Measurements from ENCODE around the gene CLIP2. TPM values are rescaled to one million over a fixed set of nuclear protein-coding genes. Genes with fewer than 3 reads are reported as not detected.
A peak's percentile ranks its signal among the peaks of the same experiment; 100 is the strongest.

Gene CLIP2
- total RNA-seq, 1 donor from 2014 or later = 24.3 TPM

GRCh38 chr7:74453322-74454011 is 164.3 kb downstream of the CLIP2 start, which contains the start of gene GTF2IRD1:
GTF2IRD1 (plus strand) TSS chr7:74453906; CDS start chr7:74508081, 54,175 bp downstream.
- peak within 1 kb of the TSS; percentile 84 for H3K27ac ChIP-seq

GRCh38 chr7:74454021-74454924 is 165.1 kb downstream of the CLIP2 start:
- Histone ChIP-seq H3K4me1 (peaks cover 18% of the 10 kb centered on the region), H3K4me3 (peak overlapping the region; percentile 65), H3K27ac (peak overlapping the region; percentile 84), H3K36me3 (no peaks in the 10 kb centered on the region), H3K9me3 (no peaks in the 10 kb centered on the region), H3K27me3 (no peaks in the 10 kb centered on the region)
- DNase-seq (no peak), ATAC-seq (peak; percentile 7)
- TF ChIP-seq CTCF (IDR thresholded peaks at IDR 0.05) = no peak
- intact Hi-C loops (cut with DNase I) = loop anchor here (10.0 kb wide), 1 partner anchor 111 kb away; no protein-coding TSS in a partner anchor

More at GRCh38 chr7:74453322-74454011, 164.3 kb downstream of the CLIP2 start, which contains the start of gene GTF2IRD1:
- Histone ChIP-seq H3K4me1 (peaks cover 18% of the 10 kb centered on the region), H3K4me3 (peak within 1 kb of the TSS; percentile 65), H3K9me3 (no peaks in the 10 kb centered on the region), H3K36me3 (no peaks in the 10 kb centered on the region), H3K27me3 (no peaks in the 10 kb centered on the region)
- DNase-seq (peak; percentile 85), ATAC-seq (peak; percentile 74)
- intact Hi-C loops (cut with DNase I) = loop anchor here (10.0 kb wide), 1 partner anchor 111 kb away; no protein-coding TSS in a partner anchor
- TF ChIP-seq CTCF (IDR thresholded peaks at IDR 0.05) = no peak

- Histone ChIP-seq H3K4me1 (peaks cover 18% of the 10 kb centered on the region), H3K27ac (peak overlapping the region; percentile 84), H3K36me3 (no peaks in the 10 kb centered on the region), H3K4me3 (peak overlapping the region; percentile 65), H3K27me3 (no peaks in the 10 kb centered on the region), H3K9me3 (no peaks in the 10 kb centered on the region)
- DNase-seq (no peak), ATAC-seq (no peak)
- intact Hi-C loops (cut with DNase I) = loop anchor here (10.0 kb wide), 1 partner anchor 110 kb away; no protein-coding TSS in a partner anchor
- TF ChIP-seq CTCF (IDR thresholded peaks at IDR 0.05) = no peak
Observed at GRCh38 chr7:74454925-74455288, 165.7 kb downstream of the CLIP2 start.

- no peaks in the 10 kb centered on the region for H3K27me3 ChIP-seq
- TF ChIP-seq CTCF (IDR thresholded peaks at IDR 0.05) = no peak
- H3K36me3 ChIP-seq = no peaks in the 10 kb centered on the region
- peak overlapping the region; percentile 65 for H3K4me3 ChIP-seq
- ATAC-seq (peak; percentile 42), DNase-seq (no peak)
- peaks cover 18% of the 10 kb centered on the region for H3K4me1 ChIP-seq
- no peaks in the 10 kb centered on the region for H3K9me3 ChIP-seq
- intact Hi-C loops (cut with DNase I) = loop anchor here (10.0 kb wide), 1 partner anchor 109 kb away; no protein-coding TSS in a partner anchor
- H3K27ac ChIP-seq = peak overlapping the region; percentile 84
Observed at GRCh38 chr7:74455291-74455804, 166.1 kb downstream of the CLIP2 start.

Other genes with a start within 250 kb of the CLIP2 start
- 53.1 TPM for gene LIMK1, start 205.6 kb upstream of the CLIP2 start, total RNA-seq
- gene EIF4H, start 115.1 kb upstream of the CLIP2 start, total RNA-seq = 218 TPM
- 47.0 TPM for gene LAT2, start 79.4 kb upstream of the CLIP2 start, total RNA-seq
- gene RFC2, start 35.0 kb upstream of the CLIP2 start, total RNA-seq = 16.3 TPM
- 30.5 TPM for gene GTF2IRD1, start 164.5 kb downstream of the CLIP2 start, total RNA-seq